ENCODE data around the gene ZBTB7C.

The ZBTB7C gene

DNA sequence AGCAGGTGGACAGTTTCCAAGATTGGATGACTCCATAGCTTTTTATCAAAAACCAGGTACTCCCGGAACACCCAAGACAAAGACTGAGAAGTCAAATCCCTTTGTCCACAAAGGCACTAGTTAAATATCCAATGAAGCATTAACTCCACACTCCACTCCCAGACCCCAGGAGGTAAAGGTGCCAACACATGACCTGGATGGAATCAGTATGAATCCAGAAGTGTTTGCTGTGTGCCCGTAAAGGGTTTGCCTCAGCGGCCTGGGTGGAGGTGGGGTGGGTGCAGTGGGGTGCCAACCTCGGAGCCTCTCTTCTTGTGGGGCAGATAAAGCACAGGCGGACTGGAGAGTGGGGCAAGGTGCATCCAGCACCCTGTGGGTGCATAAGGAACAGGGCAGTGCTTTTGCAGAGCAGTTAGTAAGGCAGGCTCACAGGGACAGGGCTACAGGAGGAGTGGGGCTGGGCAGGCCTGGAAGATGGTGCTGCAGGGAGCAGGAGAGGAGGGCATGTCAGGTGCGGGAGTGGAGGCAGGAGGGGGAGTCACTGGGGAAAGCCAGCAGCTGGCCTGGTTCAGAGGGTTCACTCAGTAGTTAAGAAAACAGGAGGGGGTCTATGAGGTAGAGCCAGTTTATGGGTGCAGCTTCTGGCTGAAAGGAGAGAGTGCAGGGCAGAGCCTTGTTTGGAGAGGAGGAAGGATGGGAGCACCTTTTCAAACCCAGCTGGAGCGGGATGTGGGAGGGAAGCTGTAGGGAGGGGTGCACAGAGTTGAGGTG lies 270.3 kb downstream of the ZBTB7C start:
- no peak overlapping the region for H3K4me3 ChIP-seq (ENCODE audit: low read depth, low read length)
- no peak for DNase-seq (ENCODE audit: low read depth)
- no peak for TF ChIP-seq CTCF (IDR thresholded peaks at IDR 0.05; ENCODE audit: low read depth, low read length, missing control alignments)
- in situ Hi-C loops (cut with HindIII; ENCODE audit: low sequenced_read_pairs): no loop called here

GRCh38 chr18:48138210-48138609 lies 271.0 kb downstream of the ZBTB7C start:
- no peak overlapping the region for H3K4me3 ChIP-seq (ENCODE audit: low read depth, low read length)
- DNase-seq (ENCODE audit: low read depth): no peak
- TF ChIP-seq CTCF (IDR thresholded peaks at IDR 0.05; ENCODE audit: low read depth, low read length, missing control alignments): peak; percentile 16
- in situ Hi-C loops (cut with HindIII; ENCODE audit: low sequenced_read_pairs): no loop called here

- no peak for TF ChIP-seq CTCF (IDR thresholded peaks at IDR 0.05; ENCODE audit: low read depth, low read length, missing control alignments)
- H3K4me3 ChIP-seq (ENCODE audit: low read depth, low read length): no peak overlapping the region
- in situ Hi-C loops (cut with HindIII; ENCODE audit: low sequenced_read_pairs): no loop called here
- DNase-seq (ENCODE audit: low read depth): no peak
Observed at GRCh38 chr18:48137374-48138081, 271.7 kb downstream of the ZBTB7C start.

DNA sequence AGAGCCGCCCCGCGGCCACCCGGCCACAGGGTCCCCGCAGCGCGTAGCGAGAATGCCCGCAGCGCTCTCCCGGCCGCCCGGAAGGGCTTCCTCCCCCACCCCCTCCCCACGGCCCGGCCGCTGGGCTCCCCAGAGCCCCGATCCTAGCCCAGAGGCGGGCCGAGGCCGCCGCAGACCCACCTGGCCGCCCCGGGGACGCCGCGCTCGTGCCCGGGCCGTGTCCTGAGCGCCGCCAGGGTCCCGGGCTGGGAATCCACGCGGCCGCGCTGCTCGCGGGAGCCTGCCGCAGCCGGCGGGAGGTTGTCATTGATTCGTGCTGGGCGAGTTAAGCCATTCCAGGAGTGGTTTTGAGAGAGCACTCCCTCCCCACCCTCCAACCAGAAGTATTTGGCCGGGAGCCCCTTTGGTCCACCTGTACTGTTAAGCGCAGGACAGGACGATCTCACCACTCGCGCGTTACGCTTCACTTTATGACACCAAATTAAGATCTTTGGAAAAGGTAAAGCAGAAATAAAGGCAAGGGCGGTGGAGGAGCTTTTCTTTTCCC lies 272.3 kb downstream of the ZBTB7C start:
- DNase-seq (ENCODE audit: low read depth): no peak
- H3K4me3 ChIP-seq (ENCODE audit: low read depth, low read length): peak overlapping the region; percentile 33
- in situ Hi-C loops (cut with HindIII; ENCODE audit: low sequenced_read_pairs): no loop called here
- no peak for TF ChIP-seq CTCF (IDR thresholded peaks at IDR 0.05; ENCODE audit: low read depth, low read length, missing control alignments)

GRCh38 chr18:48136051-48136826 lies 272.9 kb downstream of the ZBTB7C start:
- DNase-seq (ENCODE audit: low read depth): no peak
- in situ Hi-C loops (cut with HindIII; ENCODE audit: low sequenced_read_pairs): no loop called here
- no peak for TF ChIP-seq CTCF (IDR thresholded peaks at IDR 0.05; ENCODE audit: low read depth, low read length, missing control alignments)
- peak overlapping the region; percentile 33 for H3K4me3 ChIP-seq (ENCODE audit: low read depth, low read length)

DNA sequence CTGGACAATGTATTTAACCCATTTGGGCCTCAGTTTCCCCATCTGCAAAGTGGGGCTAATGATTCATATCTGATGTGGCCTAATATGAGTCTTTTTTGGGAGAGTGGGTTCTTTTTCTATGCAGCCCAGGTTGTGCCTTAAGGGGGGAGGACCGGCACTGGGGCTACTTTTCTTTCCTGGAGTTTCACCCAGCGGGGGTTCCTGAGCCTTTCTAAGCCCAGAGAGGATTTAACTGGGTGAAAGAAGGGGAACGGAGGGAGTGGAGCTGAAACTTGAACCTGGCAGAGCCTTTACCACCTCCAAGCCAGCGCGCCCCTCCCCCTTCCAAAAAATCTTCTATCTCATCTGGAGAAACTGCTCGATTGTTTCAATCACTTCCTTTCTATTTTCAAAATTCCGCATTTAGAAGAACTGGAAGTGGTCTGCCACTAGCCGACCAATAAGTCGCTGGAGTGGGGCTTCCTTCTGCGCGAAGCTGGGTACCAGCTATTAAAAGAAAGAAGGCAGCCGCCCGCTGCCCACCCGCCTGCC lies 273.7 kb downstream of the ZBTB7C start:
- TF ChIP-seq CTCF (IDR thresholded peaks at IDR 0.05; ENCODE audit: low read depth, low read length, missing control alignments): no peak
- no peak for DNase-seq (ENCODE audit: low read depth)
- in situ Hi-C loops (cut with HindIII; ENCODE audit: low sequenced_read_pairs): no loop called here
- peak overlapping the region; percentile 33 for H3K4me3 ChIP-seq (ENCODE audit: low read depth, low read length)
